Testis (tissue), 2 donors: ENCODE measurements around the gene NADK.

ENCODE experiments used
- CTCF ChIP-seq, 3 experiments: fragments of 450-650 bp in 2 of 3; fragments of 200-600 bp in 1 of 3; sonication (generic) in 1 of 3; IDR thresholded peaks; one replicate each; pipeline ENCODE4 v1.5.1; 2016 to 2019; ENCODE audit warnings: antibody characterized with exemption in 3 of 3, mild to moderate bottlenecking in 2 of 3, moderate library complexity in 1 of 3
- POLR2A ChIP-seq: fragments of 450-650 bp; IDR thresholded peaks from one replicate; pipeline ENCODE4 v1.6.1; 2017; ENCODE audit warnings: antibody characterized with exemption, mild to moderate bottlenecking, moderate library complexity

- no peak for TF ChIP-seq POLR2A
- no peak for TF ChIP-seq CTCF (IDR thresholded peaks at IDR 0.05)
Measured at GRCh38 chr1:1781526-1781903, 3.2 kb upstream of the NADK start.
